IPS DF 19.7 (cell line): ENCODE results near the gene RANBP1.

ENCODE experiments used
- DNase-seq: peaks from one replicate; pipeline ENCODE4 v3.0.0-alpha.2; 2013; ENCODE audit warnings: low read depth, low spot score

The RANBP1 gene

DNA sequence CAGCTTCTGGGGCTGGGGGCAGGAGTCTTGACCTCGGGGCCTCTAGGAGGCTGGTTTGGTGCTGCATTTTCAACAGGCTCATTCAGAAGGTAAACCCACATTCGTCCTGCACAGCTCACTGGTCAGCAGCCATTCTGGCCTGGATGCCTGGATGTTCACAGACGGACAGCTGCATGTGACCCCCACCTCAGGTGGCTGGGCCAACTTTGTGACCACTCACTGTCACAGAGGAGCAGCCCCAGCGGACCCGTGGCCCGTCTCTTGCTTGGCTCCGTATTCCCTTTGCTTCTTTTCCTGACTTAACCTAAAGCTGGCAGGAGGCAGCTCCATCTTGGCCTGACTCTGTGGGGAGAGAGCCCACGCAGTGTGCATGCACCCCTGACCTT, 27.6 kb upstream of the RANBP1 start:
- DNase-seq: no peak

DNA sequence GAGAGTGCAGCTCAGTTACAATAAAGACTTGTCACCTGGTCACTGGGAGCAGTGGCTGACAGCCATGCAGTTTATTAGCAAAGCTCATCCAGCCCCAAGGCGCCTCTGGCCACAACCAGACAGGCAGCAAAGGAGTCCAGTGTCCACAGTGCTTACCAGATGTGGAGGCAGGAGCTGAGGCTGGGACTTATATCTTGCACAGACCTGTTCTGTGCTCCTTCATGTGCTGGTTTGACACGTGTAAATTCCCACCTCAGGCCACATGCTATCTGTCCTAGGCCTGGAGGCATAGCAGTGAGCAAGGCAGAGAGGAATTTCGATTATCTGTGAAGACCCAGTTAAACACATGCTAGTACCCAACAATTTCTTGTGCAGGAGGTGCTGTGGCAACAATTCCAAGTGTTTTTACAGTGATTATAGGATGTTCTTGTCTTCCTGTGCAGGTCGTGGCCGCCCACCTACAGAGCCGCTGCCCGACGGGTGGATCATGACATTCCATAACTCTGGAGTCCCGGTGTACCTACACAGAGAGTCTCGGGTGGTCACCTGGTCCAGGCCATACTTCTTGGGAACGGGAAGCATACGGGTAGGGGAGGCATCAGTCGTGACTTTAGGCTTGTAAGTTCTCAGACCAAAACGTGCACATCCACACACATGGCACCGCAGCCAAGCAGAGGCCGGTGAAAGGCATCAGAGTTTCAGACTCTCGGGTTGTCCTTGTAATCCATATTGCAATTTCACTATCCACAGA, 26.5 kb upstream of the RANBP1 start:
- DNase-seq: no peak

DNA sequence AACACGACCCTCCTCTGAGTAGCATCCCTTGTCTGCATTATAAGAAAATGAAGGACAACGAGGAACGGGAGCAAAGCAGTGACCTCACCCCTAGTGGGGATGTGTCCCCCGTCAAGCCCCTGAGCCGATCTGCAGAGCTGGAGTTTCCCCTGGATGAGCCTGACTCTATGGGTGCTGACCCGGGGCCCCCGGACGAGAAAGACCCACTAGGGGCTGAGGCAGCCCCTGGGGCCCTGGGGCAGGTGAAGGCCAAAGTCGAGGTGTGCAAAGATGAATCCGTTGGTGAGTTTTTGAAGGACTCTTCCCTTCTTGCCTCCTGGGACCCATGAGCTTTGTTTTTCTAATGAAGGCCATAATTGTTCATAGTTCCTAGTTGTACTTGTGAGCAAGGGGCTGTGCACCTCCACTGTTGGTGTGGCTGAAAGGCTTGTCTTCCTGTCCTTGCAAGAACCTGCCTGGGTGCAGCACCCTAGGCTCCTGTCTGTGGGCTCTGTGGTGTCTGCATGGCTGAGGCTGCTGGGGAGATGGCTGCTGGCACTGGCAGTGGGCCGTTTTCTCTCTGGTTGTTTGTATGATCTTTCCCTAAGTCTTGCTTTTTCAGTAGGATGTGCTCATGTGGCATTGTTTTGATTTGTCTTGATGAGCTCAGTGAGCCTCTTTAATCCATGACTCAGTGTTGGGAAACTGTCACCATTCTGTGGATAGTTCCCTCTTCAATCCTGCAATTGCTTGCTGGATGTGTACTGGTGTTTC, 25.8 kb upstream of the RANBP1 start:
- DNase-seq: no peak

DNA sequence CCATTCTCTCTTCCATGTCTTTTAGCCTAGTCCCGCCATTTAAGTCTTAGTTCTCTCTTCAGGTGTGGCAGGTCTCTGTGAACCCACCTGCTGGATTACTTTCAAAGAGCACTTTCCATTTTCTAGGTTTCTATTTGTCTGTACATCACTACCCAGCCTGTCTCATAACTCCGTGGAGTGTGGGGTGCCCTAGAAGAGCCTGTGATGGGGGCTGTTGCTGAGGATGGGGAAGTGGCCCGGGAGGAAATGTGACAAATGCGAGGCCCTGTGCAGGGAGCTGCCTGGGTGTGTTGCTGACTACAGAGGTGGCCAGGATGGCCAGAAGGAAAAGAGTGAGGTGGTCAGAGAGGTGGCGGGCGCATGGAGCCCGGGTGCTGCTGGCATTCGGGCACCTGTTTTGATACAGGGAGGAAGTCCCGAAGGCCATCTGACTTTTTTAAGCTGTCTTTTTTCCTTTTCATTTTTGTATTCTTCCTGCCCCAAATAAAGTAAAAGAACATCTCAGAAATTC, 25.1 kb upstream of the RANBP1 start:
- no peak for DNase-seq

DNA sequence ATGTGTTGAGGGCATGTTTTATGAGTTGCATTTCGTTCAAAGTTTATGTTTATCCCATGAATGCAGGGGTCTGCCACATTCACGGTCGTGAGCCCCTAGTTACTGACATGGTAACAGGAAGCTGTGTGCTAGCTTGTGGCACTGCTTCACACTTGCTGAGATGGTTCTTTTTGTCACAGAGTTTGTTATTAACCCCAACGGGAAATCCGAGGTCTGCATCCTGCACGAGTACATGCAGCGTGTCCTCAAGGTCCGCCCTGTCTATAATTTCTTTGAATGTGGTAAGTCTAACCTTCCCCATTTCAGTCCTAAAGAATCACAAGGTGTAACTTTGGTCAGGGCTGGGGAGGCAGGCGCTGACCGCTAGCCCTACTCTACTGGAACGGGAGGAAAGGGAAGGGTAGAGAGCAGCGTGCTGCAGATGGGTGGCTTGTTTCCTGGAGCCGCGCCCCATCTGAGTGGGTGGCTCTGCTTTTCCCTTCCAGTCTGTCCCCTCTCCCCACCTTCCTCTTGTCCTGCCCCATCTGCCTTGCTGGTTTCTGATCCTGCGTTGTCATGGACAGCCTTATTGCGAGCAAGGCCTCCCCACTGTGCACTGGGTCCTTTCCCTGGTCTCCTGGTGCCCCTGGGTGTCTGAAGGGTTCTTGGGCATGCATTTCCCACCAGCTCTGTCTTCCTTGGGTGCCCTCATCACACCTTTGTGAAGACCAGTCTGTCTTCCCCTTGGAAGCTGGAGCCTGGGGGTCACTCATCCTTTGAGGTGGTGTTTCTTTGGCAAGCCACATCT, 24.0 kb upstream of the RANBP1 start:
- no peak for DNase-seq

DNA sequence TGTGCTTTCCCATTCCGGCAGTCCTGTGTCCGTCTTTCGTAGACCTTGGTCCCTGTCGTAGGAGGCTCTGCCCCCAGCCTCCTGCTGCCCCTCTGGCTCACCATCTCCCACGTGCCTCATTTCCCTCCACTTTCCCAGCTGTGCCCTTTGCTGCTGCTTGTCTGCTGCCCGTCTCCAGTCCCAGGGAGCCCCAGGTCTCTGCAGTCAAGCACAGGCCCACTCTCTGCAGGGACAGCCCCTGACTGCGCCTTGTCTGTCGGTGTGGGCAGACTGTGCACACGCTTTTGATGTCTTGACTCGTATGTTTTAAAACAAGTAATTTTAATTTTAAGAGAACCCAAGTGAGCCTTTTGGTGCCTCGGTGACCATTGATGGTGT, 23.4 kb upstream of the RANBP1 start:
- DNase-seq: no peak

DNA sequence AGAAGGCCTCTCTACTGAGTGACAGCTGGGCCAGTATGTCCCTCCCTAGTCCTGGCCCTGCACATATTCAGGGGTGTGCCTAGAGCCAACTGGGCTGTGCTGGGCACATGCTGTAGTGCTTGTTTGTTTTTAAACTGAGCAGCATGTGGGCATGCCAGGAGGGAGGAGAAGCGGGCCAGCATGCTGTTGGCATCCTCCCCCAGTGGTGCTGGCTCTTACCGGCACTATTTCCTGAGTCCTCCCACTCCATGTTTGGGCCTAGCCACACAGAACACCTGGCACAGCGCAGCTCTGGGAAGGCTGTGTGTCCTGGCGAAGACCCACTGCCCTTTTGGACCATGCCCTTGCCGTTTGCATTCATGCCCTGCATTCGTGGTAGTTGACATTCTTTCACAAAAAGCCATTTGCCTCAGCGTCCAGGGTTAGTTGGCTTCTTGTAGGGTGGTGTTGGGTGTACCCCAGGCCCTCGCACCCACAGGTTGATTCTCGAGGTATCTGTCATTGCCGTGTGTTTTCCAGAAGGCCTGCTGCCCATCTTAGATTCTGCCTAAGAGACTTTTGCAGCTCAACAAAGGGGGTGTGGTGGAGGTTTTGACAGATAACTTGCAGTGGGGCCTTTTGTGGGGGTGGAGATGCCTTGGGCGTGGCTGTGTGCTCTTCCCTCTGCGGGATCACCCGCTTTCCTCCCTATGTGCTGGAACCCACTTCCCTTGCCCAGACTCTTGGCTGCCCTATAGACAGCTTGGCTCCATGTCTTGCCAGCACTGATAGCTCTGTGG, 22.3 kb upstream of the RANBP1 start:
- DNase-seq: no peak

DNA sequence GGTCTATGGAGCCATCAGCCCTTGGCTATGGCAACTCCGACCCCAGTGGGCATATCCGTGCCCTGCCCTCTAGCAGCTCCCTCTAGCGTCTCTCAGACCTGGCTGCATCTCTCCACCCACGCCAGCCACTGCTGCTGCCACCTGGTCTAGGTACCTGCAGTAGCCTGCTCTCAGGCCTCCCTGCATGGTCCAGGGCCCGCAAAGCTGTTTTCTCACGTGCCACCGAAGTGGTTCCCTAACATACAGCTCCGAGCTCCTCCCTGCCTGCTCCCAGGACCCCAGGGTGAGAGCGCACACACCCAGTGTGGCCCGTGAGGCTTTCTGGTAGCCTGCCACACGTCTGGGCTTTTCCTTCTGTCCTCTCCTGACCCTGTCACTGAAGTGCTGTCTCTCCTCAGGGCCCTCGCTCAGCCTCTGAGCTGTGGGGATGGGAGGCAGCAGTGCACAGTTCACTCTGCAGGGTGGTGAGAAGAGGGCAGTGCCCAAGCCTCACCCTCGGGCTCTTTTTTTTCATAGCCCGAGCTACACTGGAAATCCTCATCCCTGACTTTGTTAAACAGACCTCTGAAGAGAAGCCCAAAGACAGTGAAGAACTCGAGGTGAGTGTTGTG, 21.6 kb upstream of the RANBP1 start:
- no peak for DNase-seq

DNA sequence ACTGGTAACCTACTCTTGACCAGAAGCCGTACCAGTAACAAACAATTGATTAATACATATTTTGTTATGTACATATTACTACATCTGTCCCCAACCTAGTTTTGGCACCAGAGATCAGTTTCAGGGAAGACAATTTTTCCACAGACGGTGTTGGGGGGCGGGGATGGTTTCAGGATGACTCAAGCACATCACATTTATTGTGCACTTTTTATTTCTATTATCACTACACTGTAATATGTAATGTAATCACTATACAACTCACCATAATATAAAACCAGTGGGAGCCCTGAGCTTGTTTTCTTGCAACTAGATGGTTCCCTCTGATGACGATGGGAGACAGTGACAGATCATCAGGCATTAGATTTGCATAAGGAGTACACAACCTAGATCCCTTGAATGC, 20.4 kb upstream of the RANBP1 start:
- no peak for DNase-seq

DNA sequence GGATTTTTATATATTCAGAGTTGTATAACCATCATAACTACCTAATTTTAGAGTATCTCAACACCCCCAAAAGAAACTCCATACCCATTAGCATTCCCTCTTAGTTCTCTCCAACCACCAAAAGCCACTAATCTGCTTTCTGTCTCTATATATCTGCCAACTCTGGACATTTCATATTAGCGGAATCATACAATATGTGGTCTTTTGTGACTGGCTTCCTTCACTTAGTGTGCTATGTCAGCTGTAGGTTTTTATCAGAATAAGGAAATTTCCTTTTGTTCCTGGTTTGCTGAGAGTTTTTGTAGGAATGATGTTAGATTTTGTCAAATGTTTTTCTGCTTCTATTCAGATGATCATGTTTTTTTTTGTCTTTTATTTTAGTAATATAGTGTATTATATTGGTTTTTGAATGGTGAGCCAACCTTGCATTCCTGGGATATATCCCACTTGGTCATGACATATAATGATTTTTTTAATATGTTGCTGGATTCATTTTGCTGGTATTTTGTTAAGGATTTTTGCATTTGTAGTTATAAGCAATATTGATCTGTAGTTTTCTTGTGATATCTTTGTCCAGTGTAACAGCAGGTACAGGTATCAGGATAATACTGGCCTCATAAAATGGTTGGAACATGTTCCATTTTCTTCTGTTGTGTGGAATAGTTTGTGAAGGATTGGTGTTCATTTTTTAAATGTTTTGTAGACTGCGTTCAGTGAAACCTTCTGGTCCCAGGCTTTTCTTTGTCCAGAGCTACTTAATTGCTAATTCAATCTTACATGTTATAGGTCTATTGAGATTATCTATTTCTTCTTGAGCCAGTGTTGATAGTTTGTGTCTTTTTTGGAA, 19.1 kb upstream of the RANBP1 start:
- no peak for DNase-seq

DNA sequence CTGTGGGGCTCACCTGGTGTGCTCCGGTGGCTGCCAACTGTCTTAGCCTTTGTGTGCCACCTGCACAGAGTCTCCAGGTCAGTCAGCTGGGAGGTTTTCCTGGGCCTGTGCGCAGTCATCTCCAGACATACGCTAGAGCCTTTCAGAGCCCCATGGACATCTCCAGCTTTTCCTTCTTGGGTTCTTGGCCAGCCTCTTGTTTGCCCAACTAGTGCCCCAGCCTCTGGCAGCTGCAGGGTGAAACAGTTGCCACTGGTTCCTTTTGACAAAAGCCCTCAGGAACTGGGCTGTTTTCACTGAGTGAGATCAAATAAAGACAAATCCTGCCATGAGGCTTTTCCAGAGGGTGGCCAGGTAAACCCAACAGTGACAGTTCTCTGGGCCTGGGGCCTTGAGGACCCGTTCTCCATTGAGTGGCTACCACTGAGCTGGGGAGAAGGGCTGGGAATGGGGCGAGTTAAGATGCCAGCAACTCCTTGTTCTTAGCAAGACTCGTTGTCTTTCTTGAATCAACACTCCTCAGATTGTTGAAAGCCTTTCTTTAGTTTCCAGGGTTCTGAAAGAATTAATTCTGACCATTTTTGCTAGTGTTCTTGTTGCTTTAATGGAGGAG, 16.7 kb upstream of the RANBP1 start:
- no peak for DNase-seq

DNA sequence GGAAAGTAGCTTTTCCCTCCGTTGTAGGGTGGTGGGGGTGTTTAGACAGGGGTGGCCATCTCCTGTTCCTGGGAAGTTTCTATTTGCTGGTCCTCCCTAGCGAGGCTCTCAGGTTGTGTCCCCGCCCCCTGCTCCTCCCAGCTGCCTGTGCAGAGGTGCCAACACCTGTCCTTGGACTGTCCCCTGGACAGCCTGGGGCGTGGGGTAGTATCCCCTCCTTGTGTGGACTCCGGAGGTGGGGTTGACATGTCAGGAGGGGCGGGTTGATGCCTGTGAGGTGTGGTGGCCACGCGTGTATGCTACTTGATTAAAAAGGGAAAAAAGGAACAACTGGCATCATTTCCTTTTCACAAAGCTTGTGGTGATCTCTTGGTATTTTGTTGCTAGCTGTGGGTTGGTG, 14.3 kb upstream of the RANBP1 start:
- no peak for DNase-seq

DNA sequence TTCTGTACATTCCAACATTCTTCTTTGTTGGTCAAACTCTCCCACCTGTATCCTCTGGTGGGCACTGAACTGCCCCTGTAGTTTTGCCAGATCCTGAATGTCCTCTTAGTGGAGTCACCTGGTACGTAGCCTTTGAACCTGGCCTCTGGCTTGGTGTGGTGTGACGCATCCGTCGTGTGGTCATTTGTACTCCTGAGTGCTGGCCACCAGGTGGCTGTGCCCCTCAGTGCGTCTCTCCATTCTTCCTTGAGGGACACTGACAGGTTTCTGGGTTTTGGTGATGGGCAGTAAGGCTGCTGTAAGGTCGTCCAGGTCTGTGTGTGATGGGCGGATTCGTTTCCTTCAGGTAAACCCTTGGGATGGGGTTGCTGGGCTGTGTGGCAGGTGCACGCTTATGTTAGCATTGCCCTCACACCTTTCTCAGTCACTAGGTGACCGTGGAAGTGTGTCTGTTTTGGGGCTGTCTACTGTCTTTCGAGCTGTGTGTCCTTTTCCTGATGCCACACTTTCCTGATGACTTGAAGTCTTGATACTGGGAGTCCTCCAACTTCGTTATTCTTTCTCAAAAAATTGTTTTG, 13.6 kb upstream of the RANBP1 start:
- DNase-seq: no peak

DNA sequence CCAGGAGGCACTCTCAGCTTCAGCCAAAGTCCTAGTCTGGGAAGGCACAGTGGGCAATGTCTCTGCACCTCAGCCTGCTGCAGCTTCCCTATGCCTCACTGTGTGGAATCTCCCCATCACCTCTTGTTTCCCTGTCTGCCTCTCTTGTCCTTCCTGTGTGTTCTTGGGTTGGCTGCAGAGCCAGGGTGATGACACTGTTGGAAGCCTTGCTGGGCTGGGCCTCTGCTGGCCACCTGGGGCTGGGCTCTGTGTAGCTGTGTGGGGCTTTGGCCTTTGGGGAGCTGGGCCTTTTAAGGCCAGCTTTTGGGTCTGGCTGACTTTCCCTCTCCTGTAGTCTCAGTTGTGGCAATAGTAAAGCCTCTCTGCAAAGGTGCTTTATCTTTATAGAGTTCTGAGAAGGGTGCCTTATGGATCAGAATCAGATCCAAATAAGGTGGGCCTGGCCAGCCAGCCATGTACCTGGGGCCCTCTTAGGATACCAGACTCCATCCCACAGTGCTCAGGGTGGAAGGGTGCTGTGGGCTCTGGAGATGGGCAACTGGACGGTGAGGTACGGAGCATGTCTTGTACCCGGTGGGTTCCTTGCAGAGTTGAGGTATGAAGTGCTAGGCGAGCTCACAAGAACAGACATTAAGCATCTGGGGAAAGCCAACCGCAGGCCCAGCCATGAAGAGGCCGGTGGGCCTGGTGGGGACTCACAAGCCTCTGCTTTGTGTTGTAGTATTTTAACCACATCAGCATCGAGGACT, 10.3 kb upstream of the RANBP1 start:
- no peak for DNase-seq

DNA sequence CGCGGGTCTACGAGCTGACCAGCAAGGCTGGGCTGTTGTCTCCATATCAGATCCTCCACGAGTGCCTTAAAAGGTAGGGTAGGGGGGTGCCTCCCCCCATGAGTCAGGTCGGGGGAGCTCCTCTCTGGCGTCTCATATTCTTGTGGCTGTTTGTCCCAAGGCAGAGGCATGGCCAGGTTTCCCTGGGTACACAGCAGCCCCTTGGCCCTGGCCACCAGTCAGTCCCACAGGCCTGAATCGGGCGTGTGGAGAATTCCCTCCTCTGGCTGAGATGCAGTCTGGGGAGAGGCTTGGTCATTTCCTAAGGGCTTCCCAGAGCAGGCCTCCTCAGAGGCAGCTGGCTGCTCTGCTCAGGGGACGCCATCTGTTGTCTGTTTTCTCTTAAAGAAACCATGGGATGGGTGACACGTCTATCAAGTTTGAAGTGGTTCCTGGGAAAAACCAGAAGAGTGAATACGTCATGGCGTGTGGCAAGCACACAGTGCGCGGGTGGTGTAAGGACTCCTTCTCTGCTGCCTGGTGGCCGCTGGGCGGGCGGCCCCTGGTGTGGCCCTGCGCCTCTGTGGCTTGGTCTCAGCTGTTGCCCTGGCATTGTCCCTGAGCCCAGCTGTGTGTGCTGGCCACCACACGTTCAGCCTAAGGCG, 9.6 kb upstream of the RANBP1 start:
- no peak for DNase-seq

DNA sequence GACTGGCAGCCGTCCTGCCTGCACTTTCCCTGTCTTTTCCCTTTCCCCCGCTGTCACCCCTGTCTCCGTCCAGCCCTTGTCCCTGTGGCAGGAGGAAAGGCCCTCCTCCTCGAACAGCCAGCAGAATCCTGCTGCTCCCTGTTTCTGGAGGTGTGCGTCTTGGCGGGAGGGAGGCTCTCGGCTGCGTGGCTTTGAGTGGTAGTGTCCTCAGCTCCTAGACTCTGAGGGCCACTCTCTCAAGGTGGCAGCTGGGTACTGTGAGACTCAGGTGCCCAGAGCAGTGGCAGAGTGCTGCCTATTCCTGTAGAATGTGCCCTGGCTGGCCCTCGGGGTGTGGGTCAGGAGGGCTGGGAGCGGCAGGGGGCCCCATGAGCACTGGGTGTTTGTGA, 9.1 kb upstream of the RANBP1 start:
- DNase-seq: no peak

DNA sequence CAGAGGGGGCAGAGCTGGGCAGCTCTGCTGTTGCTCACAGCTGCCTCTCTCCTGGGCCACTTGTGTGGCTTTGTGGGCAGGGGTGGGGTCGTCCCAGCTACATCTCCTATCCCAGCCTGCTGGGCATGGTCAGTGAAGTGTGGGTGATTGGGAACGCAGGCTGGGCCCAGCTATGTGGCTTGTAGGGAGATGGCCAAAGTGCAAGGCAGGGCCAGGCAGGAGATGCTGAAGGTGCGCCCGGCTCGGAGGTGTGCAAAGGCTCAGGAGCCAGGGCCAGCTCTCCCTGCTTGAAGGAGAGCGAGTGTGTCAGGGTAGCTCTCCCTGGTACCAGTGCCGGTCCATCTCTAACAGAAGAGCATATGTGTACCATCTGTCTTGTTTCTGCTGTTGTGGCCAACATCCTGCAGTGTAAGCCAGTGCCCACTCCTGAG, 8.4 kb upstream of the RANBP1 start:
- DNase-seq: no peak
